Activated naive CD8-positive, alpha-beta T cell treated with anti-CD3 and anti-CD28 coated beads, Interleukin-2, amount 50 U/mL, for 16 hours (primary cell): ENCODE measurements around the gene OSTC.
"Not testable (repeated sequence)": the region's sequence is repeated elsewhere in the genome, so short reads cannot be mapped to it uniquely, and the experiment has no call there.

ENCODE experiments used
- DNase-seq: peaks from one replicate; pipeline ENCODE4 v3.0.0-alpha.2; 2020; ENCODE audit warnings: low read depth, low spot score

The OSTC gene

DNA sequence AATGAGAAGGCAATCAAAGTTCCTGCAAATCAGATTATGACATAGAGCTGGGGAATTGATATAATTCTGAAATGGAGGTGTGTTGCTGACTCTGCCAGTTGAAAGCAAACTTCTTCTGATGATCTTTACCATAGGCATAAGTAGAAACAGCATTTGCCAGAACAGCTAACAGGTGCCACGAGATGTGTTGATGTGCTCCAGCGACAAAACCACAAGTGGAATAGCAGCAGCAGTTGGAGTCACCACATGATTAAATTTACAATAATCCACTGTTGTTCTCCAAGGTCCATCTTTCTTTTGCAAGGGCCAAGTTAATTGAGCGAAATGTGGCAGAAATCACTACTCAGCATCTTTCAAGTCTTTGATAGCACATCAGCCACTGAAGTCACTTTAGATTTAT lies 3.7 kb upstream of the OSTC start:
- DNase-seq, result no peak

DNA sequence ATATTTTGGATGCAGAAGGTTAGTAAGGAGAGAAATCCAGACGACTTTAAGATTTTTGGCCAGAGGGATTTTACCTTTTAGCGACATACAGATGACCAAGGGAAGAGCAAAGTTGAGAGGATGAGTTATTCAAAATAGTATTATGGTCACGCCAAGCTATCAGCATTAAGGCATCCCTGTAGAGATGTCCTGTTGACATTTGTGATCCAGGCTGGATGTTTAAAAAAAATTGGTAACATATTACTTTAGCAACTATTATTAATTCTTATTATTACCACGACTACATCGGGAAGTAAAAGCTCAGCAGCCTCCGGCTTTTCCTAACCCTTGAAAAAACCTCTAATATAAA lies 562 bp upstream of the OSTC start:
- no peak for DNase-seq

DNA sequence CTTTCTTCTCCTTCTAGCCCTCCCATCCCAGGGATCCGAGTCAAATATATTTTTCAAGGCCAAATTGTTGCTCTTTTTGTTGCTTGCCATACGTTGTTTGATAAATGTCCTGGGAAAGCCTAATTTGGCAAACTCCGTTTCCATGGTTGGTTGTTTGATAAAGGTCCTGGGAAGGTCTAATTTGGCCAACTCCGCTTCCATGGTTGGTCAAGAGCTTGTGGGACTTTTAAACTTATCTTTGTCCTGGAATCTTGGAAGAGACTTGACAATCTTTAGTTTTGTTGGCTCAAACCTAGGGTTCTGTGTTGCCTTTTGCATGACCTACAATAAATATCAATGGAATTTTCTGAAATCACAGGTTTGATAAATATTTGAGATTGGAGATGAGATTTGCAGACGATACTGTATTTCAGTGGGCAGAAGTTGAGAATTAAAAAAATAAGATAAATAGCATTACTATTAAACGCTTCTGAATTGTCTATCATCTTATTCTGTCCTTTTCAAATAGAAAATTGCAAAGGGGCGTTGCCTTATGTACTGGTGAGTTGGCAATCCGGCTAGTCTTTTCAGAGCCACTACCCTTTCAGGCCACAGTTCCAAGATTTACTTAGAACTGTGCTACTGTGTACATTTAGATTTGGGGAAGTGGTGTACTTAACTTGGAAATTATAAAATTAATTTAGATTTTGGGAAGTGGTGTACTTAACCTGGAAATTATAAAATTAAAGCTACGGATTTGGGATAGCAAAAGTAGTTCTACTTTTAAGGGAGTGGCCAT lies 804 bp downstream of the OSTC start:
- DNase-seq, result no peak

DNA sequence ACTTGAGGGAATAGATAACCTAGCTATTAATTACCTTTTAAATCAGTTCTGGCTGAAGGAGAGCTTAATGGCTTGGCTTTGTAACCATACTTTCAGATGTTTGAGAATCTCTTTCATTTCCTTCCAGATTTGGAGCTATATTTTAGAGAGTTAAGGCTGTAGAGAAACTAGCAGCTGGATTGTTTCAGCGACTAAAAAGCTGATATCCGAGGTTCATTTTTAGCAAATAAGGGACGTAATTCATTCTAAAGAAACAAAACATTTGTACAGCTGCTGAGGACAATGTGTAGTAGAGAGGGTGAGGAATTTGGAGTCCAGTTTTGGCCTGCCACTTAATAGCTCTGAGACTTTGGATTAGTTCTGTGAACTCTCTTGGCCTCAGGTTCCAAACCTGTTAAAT lies 12.2 kb downstream of the OSTC start:
- DNase-seq, result no peak

DNA sequence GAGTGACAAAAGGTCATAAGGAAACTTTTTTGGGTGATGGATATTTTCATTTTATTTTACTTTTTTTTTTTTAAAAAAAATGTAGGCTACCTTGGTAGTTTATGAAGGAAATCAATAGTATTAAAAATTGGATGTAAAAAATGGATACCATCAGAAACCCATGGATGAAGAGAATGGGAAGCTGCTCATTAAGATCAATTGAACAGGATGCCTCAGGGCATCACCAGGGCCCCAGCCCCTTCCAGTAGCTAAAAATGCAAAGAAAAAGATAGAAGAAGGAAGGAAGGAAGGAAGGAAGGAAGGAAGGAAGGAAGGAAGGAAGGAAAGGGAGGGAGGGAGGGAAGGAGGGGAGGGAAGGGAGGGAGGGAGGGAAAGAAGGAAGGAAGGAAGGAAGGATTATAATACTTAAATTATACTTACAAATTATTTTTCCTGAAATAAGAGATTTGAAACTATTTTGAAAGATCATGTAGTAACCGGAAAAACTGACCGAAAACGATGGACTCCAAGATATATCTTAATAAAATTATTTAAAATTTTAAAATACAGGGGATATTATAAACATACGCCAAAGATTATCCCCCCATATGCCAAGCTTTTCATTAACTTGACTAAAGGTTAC lies 24.1 kb downstream of the OSTC start:
- DNase-seq, result no peak

DNA sequence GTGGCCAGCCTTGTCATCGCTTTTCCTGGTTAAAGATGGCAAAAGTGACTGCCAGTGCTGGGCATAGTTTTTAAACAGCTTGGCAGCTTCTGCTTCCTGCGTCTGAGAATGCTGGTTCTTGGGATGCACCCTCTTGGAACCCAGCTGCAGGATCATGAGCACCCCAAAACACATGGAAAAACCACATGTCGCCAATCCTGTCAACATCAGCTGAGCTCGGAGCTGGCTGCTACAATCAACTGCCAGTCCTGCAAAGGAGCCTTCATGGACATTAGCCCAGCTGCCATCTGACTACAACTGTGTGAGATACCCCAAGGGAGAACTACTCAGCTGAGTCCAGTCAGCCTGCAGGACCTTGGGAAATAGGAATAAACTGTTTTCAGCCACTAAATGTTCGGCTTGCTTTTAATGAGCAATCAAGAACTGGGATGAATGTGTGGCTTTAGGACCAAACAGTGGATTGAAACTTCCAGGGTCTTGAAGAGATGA lies 31.0 kb downstream of the OSTC start:
- DNase-seq, result no peak

DNA sequence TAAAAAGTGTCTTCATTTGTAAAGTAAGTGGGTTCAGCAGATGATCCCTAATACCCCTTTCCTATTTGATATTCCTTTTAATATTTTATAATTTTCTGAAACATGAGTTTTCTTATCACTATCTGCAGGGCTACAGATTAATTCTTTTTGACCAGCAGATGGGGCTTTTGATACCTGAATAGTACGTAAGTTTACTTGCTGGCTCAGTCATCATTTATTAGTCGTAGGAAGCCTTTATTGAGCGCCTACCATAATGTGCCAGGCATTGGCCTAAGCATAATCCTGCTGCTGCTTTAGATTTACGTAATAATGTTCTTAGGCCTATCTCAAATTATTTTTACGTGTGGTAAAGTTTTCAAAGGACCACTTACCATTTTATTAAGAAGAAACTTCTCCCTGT lies 33.1 kb downstream of the OSTC start:
- DNase-seq, result no peak

DNA sequence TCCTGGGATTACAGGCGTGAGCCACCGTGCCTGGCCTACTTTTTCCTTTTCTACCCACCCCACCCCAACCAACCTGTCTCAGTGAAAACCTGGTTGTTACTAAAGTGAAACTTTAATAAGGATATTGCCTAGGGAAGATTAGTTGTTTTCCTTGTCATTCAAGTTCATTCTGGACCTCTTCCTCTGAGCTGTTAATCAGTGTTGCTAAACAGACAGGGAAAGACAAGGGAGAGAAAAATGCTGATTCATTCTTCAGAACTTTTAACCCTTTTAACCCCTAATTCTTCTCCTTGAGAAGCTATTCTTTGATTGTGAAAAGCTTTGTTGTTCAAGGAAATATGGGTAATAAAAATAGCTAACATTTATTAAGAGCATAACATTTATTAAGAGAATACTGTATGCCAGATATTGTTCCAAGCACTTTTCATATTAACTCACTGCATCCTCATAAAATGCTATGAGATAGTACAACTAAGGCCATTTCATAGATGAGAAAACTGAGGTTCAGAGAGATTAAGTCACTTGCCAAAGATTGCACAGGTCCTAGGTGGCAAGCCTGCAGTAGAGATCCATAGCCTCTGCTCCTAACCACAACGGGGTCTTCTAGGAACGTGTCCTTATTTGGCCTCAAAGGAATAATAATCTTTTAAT lies 34.8 kb downstream of the OSTC start:
- DNase-seq, result no peak

DNA sequence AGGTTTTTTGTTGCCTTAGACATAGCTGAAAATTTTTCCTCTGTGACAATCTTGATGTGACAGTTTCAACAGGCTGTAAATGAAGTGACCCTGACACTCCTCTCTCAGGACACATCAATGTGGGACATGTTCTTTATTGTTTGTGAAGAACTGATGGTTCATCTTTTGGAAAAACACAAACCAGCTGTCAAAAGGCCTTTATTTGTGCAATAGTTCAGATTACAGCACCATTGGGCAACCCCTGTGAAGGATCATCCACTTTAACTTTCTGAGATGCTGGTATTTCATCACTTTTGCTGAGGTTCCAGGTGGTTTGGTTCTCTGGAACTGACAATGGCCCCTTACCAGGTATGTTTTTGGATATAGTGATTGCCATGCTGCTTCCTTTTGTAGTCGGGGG lies 40.3 kb downstream of the OSTC start:
- no peak for DNase-seq

DNA sequence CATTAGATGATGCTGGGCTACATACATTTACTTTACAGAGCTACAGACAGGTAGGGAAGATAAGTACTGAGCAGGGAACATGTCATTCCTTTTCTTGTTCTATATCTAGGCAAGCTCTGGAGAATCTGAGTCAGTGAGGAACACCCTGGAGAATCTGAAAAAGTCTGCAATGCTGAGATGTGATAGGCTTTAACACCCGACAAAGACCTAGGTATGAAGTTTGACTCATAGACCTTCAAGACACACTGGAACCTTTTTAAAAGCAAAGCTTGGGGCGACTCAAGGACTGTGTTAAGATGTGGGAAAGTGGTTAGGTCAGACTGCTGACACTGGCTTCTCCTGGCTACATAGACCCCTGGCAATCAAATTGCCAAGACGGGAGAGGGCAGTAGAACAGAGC lies 42.8 kb downstream of the OSTC start:
- DNase-seq, result no peak

DNA sequence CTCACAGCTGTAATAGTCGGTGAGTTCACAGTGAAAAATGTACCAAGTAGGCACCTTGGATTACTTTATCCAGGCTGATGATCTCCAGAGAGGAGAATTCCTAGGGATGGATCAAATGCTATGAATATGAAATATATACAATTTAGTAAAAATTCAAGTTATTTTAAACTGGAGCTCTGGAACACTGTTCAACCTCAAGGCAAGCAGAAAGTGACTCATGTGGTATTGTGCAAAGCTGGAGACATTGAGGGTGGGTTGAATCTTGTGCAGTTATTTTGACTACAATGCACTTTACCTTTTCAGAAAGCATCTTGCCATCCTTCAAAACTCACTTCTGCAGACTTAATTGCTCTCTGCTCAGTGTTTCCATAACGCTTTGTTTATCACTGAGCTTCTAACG lies 43.4 kb downstream of the OSTC start:
- DNase-seq, result no peak

DNA sequence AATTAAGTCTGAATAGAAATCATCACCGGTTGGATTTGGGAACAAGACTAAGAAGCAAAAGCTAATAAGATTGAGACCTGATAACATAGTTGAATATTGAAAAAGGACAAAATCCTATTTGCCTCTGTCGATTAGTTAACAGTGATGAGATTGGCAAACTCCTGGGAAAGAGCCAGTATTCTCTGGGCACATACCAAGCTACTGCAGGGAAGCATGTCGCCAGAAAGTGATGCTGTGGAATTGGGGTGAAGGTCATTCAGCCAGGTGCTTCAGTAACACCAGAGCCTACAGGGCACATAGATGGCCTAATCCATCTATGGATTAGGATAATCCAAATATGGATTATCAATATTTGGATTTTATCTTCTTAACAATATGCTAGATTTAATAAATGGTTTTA lies 44.0 kb downstream of the OSTC start:
- DNase-seq, result no peak

DNA sequence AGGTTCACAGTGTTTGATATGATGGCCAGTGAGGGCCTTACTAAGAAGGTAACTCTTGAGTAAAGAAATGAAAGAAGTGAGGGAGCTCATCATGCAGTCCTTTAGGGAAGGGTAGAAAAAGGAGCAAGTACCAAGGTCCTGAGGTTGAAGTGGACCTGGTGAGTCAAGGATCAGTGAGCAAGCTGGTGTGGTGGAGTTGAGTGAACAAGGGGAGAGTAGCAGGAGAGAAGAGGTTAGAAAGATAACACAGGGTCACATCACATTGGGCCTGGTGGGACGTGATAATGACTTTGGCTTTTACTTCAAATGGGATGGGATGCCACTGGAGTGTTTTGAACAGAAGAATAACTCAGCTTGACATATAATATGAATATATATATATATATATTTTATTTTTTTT lies 44.7 kb downstream of the OSTC start:
- DNase-seq, result no peak

DNA sequence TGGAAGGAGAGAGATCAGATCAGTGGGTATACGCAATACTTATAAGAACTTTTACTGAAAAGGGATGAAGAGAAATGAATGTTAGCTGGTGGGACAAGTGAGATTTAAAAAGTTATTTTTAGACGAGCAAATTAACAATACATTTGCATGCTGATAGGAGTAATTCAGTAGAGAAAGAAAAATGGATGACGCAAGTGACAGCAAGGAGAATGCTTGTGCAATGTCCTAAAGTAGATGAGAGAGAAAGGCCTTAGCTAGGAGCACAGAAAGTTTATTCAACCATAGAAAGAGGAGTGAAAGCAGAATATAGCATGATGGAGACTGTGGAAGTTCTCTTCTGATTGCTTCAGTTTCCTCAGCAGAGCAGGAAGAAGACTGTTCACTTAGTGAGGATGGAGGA lies 45.8 kb downstream of the OSTC start:
- no peak for DNase-seq

DNA sequence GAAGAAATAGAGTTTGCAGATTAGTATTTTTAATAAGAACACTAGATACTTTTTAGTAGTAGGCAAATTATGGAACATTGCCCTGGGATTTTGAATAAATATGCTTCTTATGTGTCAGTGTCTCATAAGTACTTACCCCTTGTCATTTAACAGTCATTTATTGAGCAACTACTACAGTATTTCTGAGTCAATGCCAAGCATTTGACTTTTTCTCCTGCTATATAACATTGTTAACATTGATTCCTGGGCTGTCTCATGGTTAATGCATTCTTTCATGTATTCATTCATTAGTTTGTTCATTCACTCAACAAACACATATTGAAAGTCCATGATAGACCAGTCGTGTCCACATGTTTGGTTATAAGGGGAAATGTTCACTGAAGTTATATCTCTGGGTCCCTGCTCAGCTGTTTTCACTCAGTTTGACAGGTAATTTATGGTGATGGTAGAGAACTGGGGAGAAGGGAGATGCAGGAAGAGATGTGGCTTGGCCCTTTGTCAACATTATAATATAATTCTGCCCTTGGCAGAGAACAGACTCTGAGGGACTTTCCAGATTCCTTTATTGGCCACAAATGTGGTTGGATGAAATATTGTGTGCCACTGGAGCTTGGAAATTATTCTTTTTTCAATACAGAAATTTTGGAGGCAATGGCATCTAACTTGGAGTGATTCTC lies 49.8 kb downstream of the OSTC start:
- DNase-seq, result no peak

DNA sequence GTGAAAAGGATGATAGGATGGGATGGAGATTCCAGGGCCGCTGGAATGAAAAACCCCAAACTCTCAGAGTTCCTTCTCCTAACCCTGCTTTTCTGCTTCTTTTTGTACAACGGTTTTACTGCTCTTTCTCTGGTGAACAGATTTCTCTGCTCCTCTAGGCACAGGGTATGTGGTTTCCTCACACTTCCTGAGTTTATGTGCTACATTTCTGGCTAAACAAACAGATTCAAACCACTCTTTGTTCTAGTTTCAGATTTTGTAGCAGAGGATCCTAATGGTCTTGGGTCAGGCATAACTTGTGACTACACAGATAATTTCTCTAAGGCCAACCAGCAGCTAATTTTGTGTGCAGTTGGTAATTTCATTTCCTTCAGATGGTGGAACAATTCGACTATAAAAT lies 52.6 kb downstream of the OSTC start:
- no peak for DNase-seq

DNA sequence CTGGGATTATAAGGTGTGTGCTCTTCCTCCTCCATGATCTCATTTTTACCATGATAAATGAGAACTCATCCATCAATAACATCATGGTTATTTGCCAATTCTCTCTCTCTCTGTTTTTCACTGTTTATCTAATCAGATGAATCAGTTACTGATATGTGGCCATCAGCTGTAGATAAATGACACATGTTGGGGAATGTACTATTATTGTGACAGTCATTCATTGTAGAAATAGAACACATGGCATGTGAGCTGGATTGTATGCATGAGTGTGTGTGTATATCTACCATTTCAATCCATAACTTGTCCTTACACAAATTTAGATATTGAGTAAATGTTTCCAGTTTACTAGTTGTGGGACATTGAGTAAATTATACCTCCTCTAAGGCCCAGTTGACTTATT lies 53.0 kb downstream of the OSTC start:
- no peak for DNase-seq

DNA sequence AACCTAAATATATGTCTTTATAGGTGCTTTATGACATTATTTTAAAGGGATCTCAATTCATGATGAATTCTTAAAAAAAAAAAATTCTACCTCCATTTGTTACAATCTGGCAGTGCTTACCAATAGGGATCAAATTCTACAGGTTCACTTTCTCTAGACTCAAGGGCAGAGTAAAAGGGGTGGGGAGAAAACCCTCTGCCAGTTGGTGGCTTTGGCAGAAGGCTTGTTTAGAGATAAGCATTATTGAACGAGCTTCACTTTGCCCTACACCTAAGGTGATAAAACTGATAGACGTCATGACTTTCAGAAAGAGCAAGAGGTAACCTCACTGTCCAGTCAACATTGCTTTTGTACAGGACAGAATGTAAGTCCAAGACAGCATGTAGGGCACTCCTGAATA lies 53.6 kb downstream of the OSTC start:
- DNase-seq, result no peak

DNA sequence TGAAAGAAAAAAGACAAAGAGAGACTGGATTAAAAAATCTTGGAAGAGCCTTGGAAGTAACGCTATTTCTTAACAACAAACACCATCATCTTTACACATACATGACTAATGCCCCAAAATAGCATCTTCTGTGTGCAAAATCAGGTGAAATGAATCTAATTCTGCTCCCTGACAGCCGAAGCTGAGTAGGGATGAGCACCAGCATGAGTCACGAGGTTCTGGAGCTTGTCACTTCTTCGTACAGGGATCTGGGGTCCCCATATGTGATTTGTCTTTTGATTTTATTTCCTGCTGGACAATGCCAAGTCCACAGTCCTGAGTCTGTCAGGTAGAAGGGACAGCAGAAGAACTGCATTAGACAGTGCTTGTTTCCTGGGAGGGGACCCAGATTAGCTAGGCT lies 55.9 kb downstream of the OSTC start:
- DNase-seq, result no peak

DNA sequence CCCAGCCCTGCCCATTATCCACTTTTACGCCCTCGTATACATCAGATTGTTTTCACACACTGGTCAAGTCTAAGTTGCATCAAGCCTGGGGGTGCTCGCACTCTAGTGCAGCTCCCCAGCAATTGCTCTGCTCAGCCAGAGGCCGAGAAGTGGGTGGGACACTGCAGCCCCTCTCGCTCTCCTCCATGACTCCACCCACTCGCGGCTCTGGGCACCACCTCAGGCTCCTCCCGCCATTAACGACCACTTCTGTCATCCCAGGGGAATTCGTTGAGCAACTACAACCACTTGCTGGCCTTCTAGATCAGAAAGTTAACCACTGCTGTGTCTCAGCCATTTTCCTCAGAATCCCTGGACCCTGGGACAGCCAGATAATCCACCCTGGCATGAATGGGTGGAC lies 58.8 kb downstream of the OSTC start:
- no peak for DNase-seq

DNA sequence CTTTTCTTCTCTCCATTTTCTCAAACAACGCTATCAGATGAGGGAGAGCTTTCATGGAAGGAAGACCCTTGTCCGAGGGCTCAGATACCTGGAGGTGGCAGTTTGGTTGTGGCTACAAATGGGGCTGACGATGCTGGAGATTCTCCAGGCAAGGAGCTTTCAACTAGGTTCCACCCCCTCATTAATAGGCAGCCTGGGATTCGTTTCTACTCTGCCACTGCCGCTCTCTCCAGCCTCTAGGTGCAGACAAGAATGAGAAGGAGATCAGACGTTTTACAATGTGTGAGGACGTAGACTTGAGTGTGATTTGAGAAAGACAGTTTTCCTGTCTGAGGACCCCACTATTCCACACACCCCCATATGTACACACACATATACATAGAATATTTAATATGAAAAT lies 59.3 kb downstream of the OSTC start:
- DNase-seq, result no peak

DNA sequence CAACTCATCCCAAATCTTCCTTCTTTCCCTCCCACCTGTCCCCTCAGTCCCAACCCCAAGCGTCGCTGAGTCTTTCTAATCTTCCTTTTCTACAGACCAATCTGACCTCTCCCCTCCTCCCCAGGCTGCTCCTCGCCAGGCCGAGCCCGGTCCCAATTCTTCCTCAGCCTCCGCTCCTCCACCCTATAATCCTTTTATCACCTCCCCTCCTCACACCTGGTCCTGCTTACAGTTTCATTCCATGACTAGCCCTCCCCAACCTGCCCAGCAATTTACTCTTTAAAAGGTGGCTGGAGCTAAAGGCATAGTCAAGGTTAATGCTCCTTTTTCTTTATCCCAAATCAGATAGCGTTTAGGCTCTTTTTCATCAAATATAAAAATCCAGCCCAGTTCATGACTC lies 60.2 kb downstream of the OSTC start:
- DNase-seq, result not testable (repeated sequence)

DNA sequence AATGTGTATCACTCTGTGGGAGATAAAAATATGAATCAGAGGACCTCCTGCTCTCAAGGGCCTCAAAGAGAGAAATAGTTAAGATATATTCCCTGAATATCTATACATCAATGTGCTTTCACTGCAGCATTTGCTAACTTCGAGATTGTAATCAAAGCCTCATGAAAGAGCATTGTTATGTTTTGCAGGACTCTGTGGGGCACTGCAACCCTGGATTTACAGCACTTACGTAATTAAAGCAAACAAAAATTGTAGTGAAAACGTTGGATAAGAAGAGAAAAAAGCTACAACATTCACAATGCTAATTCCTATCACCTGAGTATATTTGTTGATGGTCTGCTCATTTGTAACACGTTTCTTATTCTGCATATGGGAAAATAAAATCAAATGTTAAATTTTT lies 64.5 kb downstream of the OSTC start:
- DNase-seq, result no peak
